HEK293 (cell line): Measurements from ENCODE around the gene CHST8.
A peak's percentile ranks its signal among the peaks of the same experiment; 100 is the strongest.

Experiments
- CTCF ChIA-PET: fragments of 350-600 bp; formaldehyde crosslinking; extraction: SDS; loops from one replicate; lab custom pipeline; 2021; ENCODE audit warnings: antibody characterized with exemption; lab: Yijun Ruan, JAX
- POLR2A ChIA-PET: fragments of 300-600 bp; formaldehyde crosslinking; extraction: SDS; loops from one replicate; lab custom pipeline; 2020; ENCODE audit warnings: antibody characterized with exemption, inconsistent platforms; lab: Yijun Ruan, JAX
- H3K27ac ChIP-seq: fragments of 200-500 bp; sonication (Bioruptor generic); 2 replicates; pipeline ENCODE4 v1.5.1; 2014; ENCODE audit warnings: low read depth, low read length, control low read depth, inconsistent platforms; ENCODE audit errors: extremely low read depth
- H3K36me3 ChIP-seq, 2 experiments: fragments of 200-500 bp in 1 of 2; sonication (Bioruptor generic) in 1 of 2; 1 replicate in 1 of 2; 2 replicates in 1 of 2; pipeline ENCODE4 v1.5.1; 2014 to 2017; ENCODE audit warnings: inconsistent platforms in 2 of 2, low read length in 2 of 2; ENCODE audit not compliant: control insufficient read depth in 2 of 2, insufficient read depth in 1 of 2
- H3K4me1 ChIP-seq: fragments of 200-500 bp; sonication (Bioruptor generic); 2 replicates; pipeline ENCODE4 v1.5.1; 2014; ENCODE audit warnings: mild to moderate bottlenecking, low read length, inconsistent platforms; ENCODE audit not compliant: control insufficient read depth, insufficient read depth
- H3K4me3 ChIP-seq: 2 replicates; pipeline ENCODE4 v1.5.1; 2011; ENCODE audit warnings: low read depth, mild to moderate bottlenecking, control low read depth, low read length, moderate library complexity
- H3K9me3 ChIP-seq: fragments of 200-500 bp; sonication (Bioruptor generic); 2 replicates; pipeline ENCODE4 v1.5.1; 2014; ENCODE audit warnings: low read depth, low read length, inconsistent platforms; ENCODE audit not compliant: control insufficient read depth, insufficient read depth
- EGR2 ChIP-seq: fragments of 450-650 bp; formaldehyde crosslinking; IDR thresholded peaks from 2 replicates; pipeline ENCODE4 v1.5.1; 2016; ENCODE audit warnings: low read depth, missing biosample characterization, missing genetic modification characterization
- KLF1 ChIP-seq: fragments of 450-650 bp; formaldehyde crosslinking; IDR thresholded peaks from 2 replicates; pipeline ENCODE4 v1.5.1; 2016; ENCODE audit warnings: missing biosample characterization, missing genetic modification characterization
- PRDM2 ChIP-seq: fragments of 450-650 bp; formaldehyde crosslinking; IDR thresholded peaks from 2 replicates; pipeline ENCODE4 v1.5.1; 2016; ENCODE audit warnings: missing biosample characterization, missing genetic modification characterization, borderline replicate concordance
- SCRT1 ChIP-seq: fragments of 450-650 bp; formaldehyde crosslinking; IDR thresholded peaks from 2 replicates; pipeline ENCODE4 v1.5.1; 2016; ENCODE audit warnings: missing biosample characterization, missing genetic modification characterization, borderline replicate concordance
- SCRT2 ChIP-seq: fragments of 450-650 bp; formaldehyde crosslinking; IDR thresholded peaks from 2 replicates; pipeline ENCODE4 v1.5.1; 2016; ENCODE audit warnings: missing biosample characterization, missing genetic modification characterization
- ZBTB21 ChIP-seq: fragments of 450-650 bp; formaldehyde crosslinking; IDR thresholded peaks from 2 replicates; pipeline ENCODE4 v1.5.1; 2017; ENCODE audit warnings: missing biosample characterization, missing genetic modification characterization
- ZFHX2 ChIP-seq: fragments of 450-650 bp; formaldehyde crosslinking; conservative IDR thresholded peaks from 2 replicates; pipeline ENCODE4 v1.5.1; 2016; ENCODE audit warnings: missing biosample characterization, missing genetic modification characterization
- ZFP3 ChIP-seq: fragments of 450-650 bp; formaldehyde crosslinking; IDR thresholded peaks from 2 replicates; pipeline ENCODE4 v1.5.1; 2016; ENCODE audit warnings: low read depth, missing biosample characterization, missing genetic modification characterization
- ZNF239 ChIP-seq: fragments of 450-650 bp; formaldehyde crosslinking; IDR thresholded peaks from 2 replicates; pipeline ENCODE4 v1.5.1; 2016; ENCODE audit warnings: missing biosample characterization, missing genetic modification characterization
- ZNF791 ChIP-seq: fragments of 450-650 bp; formaldehyde crosslinking; IDR thresholded peaks from 2 replicates; pipeline ENCODE4 v1.5.1; 2016; ENCODE audit warnings: missing biosample characterization, missing genetic modification characterization
- TF ChIP-seq, protein P1 (sequence below): fragments of 450-650 bp; formaldehyde crosslinking; IDR thresholded peaks from 2 replicates; pipeline ENCODE4 v1.5.1; 2016; ENCODE audit warnings: missing biosample characterization, missing genetic modification characterization
- TF ChIP-seq, protein P2 (sequence below): fragments of 450-650 bp; formaldehyde crosslinking; IDR thresholded peaks from 2 replicates; pipeline ENCODE4 v1.5.1; 2016; ENCODE audit warnings: missing biosample characterization, missing genetic modification characterization

CHST8 gene

GRCh38 chr19:33805840-33806433 is 184.2 kb downstream of the CHST8 start:
- ChIA-PET POLR2A (interaction anchor here (0.5 to 1.9 kb wide), 2 partner anchors 10 to 1757 kb away, joined by 3 to 7 read pairs; partner anchors contain the start of genes ATP4A and KCTD15), CTCF (interaction anchor here (0.6 to 1.8 kb wide), 4 partner anchors 11 to 379 kb away, joined by 3 to 9 read pairs (median 4); no protein-coding TSS in a partner anchor)
- Histone ChIP-seq H3K4me3 (no peak overlapping the region), H3K36me3 (peaks cover 64 to 81% of the 10 kb centered on the region in 2 experiments), H3K27ac (no peak overlapping the region), H3K9me3 (no peaks in the 10 kb centered on the region), H3K4me1 (no peaks in the 10 kb centered on the region)
- TF ChIP-seq SCRT2 (tag by site-specific recombination) (peak; percentile 97), SCRT1 (tag by site-specific recombination) (peak; percentile 96), PRDM2 (0 out of 2 replicates have a peak, but pooled peaks have one; percentile 22), ZNF239 (tag by site-specific recombination) (no peak)

DNA sequence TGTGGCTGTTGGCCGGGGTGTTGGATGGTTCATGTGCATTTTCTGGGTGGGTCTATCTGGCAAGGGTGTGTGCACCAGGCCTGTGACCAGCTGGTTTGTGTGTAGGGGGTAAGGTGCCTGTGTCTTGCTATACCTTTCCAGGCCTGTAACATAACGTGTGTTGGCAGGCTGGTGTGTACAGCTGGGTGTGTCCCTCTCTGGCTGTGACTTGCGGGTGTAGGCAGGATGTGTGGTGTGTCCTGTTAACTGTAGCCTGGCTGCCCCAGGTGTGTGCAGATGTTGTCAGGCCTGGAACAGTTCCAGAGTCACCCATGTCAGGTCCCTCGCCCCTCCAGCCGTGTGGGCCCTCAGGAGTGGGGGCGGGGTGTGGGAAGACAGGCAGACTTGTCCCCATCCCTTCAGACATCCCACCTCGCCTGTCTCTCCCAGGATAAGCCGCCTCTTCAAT is 184.7 kb downstream of the CHST8 start:
- Histone ChIP-seq H3K4me3 (no peak overlapping the region), H3K9me3 (no peaks in the 10 kb centered on the region), H3K4me1 (no peaks in the 10 kb centered on the region), H3K36me3 (peaks cover 63 to 80% of the 10 kb centered on the region in 2 experiments), H3K27ac (no peak overlapping the region)
- POLR2A ChIA-PET: interaction anchor here (0.5 to 0.7 kb wide), 2 partner anchors 9 to 1757 kb away, joined by 3 read pairs; partner anchors contain the start of genes ATP4A and KCTD15
- CTCF ChIA-PET: interaction anchor here (0.6 to 1.8 kb wide), 5 partner anchors 10 to 290 kb away, joined by 3 to 9 read pairs (median 3); partner anchors contain the start of gene KCTD15
- TF ChIP-seq ZFP3 (tag by site-specific recombination) (no peak), ZNF791 (tag by site-specific recombination) (no peak), ZFHX2 (tag by site-specific recombination) (peak; percentile 81), KLF1 (peak; percentile 89), EGR2 (tag by site-specific recombination) (peak; percentile 88), ZBTB21 (tag by site-specific recombination) (no peak)
- TF ChIP-seq, protein P1, sequence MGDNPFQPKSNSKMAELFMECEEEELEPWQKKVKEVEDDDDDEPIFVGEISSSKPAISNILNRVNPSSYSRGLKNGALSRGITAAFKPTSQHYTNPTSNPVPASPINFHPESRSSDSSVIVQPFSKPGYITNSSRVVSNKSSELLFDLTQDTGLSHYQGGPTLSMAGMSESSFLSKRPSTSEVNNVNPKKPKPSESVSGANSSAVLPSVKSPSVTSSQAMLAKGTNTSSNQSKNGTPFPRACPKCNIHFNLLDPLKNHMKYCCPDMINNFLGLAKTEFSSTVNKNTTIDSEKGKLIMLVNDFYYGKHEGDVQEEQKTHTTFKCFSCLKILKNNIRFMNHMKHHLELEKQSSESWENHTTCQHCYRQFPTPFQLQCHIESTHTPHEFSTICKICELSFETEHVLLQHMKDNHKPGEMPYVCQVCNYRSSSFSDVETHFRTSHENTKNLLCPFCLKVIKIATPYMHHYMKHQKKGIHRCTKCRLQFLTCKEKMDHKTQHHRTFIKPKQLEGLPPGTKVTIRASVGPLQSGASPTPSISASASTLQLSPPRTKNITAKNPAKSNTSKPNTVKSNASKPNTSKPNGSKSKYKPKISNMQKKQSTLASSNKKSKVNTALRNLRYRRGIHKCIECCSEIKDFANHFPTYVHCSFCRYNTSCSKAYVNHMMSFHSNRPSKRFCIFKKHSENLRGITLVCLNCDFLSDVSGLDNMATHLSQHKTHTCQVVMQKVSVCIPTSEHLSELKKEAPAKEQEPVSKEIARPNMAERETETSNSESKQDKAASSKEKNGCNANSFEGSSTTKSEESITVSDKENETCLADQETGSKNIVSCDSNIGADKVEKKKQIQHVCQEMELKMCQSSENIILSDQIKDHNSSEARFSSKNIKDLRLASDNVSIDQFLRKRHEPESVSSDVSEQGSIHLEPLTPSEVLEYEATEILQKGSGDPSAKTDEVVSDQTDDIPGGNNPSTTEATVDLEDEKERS (tag by site-specific recombination): no peak
- TF ChIP-seq, protein P2, sequence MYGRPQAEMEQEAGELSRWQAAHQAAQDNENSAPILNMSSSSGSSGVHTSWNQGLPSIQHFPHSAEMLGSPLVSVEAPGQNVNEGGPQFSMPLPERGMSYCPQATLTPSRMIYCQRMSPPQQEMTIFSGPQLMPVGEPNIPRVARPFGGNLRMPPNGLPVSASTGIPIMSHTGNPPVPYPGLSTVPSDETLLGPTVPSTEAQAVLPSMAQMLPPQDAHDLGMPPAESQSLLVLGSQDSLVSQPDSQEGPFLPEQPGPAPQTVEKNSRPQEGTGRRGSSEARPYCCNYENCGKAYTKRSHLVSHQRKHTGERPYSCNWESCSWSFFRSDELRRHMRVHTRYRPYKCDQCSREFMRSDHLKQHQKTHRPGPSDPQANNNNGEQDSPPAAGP (tag by site-specific recombination): peak; percentile 83; the same call in 1 of the 2 replicates
